T follicular helper cell (primary cell): ENCODE data around the gene ZFP82.

Experiments
- DNase-seq: peaks from one replicate; pipeline ENCODE4 v3.0.0-alpha.2; 2020; ENCODE audit warnings: low read depth

Gene ZFP82

GRCh38 chr19:36373638-36374156, 44.7 kb downstream of the ZFP82 start:
- DNase-seq = no peak

DNA sequence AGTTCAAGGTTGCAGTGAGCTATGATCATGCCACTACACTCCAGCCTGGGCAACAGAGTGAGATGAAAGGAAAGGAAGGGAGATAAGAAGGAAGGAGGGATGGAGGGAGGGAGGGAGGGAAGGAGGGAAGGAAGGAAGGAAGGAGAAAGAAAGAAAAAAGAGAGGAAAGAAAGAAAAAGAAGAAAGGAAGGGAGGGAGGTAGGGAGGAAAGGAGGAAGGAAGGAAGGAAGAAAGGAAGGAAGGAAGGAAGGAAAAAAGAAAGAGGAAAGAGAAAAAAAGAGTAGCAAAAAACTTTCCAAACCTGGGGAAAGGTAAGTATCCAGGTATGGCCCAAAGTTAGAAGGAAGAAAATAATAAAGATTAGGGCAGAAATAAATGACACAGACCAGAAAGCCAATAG, 46.6 kb downstream of the ZFP82 start:
- no peak for DNase-seq

DNA sequence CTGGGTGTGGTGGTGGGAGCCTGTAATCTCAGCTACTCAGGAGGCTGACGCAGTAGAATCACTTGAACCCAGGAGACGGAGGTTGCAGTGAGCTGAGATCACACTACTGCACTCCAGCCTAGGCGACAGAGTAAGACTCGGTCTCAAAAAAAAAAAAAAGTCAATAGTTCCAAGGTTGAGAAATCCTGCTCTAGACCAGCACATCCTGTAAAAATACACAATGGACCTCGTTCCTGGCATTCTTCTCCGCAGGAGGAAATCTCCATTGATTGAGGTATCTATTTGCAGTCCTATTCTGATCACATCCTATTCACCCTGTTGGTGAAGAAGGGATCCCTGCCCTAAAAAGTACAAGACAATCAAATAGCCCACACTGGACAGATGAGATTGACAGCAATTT, 54.6 kb downstream of the ZFP82 start:
- DNase-seq = no peak
